Measurements from ENCODE around the gene ASCL3.
"Not testable (repeated sequence)": the region's sequence is repeated elsewhere in the genome, so short reads cannot be mapped to it uniquely, and the experiment has no call there.

ASCL3 gene

DNA sequence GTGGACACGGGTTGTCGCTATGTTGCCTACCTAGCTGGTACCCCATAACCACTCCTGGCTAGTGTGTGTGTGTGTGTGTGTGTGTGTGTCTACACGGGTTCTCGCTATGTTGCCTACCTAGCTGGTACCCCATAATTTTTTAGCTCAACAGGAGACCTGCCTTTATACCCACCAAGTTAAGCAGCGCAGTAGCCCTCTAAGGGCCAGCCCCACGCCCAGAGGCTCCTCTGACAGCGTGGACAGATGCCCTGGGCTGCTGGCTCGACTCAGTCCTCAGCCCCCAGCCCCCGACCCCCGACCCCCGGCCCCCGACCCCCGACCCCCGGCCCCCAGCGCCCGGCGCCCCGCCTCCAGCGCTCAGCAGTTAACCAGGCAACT lies 32.2 kb downstream of the ASCL3 start:
- no peak for DNase-seq (ENCODE audit: low read depth)

- DNase-seq (ENCODE audit: low read depth), result no peak
Observed at GRCh38 chr11:8908099-8908498, 34.7 kb downstream of the ASCL3 start.

DNA sequence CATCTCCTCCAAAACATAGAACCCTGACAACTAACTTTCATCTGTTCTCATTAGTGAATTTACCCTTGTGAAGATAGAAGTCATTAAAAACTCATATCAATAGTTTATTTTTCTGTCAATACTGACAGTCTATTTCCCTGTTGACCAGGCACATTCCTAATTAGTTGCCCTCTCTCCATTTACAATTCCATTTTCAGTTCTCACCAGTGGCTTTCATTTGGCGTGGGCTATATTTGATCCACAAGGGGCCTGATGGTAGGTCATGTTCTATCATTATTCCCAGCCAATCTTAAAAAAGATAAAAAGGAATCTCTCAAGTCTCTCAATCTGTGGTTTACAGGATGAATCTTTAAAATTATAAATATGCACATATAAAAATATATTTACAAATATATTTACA lies 35.7 kb downstream of the ASCL3 start:
- DNase-seq (ENCODE audit: low read depth), result no peak

DNA sequence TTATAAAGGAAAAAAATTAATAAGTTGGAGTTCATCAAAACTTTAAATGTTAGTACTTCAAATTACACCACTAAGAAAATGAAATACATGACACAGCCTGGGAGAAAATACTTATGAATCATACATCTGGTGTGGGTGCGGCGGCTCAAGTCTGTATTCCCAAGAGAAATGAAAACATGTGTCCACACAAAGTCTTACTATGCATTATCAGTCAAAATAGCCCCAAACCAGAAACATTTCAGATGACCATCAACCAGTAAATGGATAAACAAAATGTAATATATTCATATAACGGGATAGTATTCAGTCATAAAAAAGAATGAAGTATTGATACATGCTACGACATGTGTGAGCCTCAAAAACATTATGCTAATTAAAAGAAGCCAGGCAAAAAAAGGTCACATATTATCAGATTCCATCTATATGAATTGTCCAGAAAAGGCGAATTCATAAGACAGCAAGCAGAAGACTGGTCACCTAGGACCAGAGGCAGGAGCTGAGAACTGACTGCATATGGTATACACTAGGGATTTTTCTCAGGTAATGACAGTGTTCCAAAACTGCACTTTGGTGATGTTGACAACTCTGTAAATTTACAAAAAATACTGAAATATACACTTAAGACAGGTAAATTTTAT lies 37.2 kb downstream of the ASCL3 start:
- no peak for DNase-seq (ENCODE audit: low read depth)

DNA sequence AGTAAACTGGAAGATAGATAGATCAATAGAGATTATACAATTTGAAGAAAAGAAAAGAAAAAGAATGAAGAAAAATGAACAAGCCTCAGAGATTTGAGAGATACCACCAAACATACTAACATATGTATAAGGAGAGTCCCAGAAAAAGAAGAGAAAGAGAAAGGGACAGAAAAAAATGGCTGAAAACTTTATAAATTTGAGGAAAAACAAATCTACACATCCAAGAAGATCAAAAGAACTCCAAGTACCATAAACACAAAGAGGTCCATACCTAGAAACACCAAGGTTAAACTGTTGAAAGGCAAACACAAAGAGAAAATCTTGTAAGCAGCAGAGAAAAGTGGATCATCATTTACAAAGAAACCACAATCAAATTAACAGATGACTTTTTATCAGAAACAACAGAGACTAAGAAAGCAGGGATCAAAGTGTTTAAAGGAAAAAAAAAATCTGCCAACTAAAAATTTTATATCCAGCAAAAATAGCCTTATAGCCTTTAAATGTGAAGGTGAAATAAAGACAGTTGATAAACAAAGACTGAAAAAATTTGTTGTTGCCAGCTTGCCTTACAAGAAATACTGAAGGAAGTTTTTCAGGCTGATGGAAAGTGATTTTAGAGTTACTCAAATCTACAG lies 43.6 kb downstream of the ASCL3 start:
- no peak for DNase-seq (ENCODE audit: low read depth)

DNA sequence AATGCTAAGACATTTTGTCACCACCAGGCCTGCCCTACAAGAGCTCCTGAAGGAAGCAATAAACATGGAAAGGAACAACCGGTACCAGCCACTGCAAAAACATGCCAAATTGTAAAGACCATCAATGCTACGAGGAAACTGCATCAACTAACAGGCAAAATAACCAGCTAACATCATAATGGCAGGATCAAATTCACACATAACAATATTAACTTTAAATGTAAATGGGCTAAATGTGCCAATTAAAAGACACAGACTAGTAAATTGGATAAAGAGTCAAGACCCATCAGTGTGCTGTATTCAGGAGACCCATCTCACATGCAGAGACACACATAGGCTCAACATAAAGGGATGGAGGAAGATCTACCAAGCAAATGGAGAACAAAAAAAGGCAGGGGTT lies 51.6 kb downstream of the ASCL3 start:
- DNase-seq (ENCODE audit: low read depth), result not testable (repeated sequence)

All from activated T-helper 9 cell treated with anti-CD3 and anti-CD28 coated beads, Interleukin-2, amount 50 U/mL, for 16 hours (primary cell).